ENCODE measurements around the gene ATP5F1B.

ATP5F1B gene

DNA sequence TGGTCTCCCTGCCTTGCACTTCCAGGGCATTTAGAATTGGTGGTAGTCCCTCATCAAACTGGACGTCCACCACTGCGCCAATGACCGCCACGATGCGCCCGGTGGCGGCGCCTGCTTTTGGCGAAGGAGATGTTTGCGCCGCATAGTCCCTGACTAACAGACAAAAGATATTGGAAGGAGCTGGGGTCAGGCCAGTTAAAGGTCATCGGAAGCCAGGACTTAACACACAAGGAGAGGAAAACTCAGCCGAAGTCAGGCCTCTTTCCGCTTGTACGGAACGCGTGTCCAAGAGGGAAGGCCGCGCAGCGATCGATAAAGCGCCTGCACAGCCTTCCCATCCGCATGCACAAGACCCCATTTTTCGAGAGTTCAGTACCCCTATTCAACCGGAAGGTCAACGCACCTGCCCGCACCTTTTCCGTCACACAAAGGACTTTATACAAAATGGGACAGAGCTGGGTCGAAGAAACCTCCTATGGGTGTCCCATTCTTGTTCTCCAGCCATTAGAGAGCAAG is 525 bp downstream of the ATP5F1B start:
- DNase-seq, result peak in 1 of 2 donors; percentile 27

DNA sequence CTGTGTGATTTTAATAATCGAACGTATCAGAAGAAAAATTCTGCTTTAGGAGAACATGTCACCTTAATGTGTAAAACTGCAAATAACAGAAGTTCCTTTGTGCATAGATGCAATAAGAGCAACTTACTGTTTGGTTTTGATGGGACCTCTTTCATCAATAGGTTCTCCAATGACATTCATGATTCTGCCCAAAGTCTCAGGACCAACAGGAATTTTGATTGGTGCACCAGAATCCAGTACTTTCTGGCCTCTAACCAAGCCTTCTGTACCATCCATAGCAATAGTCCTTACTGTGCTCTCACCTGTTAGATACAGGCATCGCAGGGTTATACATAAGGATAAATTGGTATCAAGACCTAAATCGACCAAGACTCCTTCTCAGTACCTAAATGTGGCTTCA is 1.1 kb downstream of the ATP5F1B start:
- DNase-seq, result no peak

- peak in 1 of 2 donors; percentile 33 for DNase-seq
These were observed 4.6 kb downstream of the ATP5F1B start for GRCh38 chr12:56641219-56641618.

- DNase-seq, result no peak
These were observed 8.2 kb downstream of the ATP5F1B start for GRCh38 chr12:56637621-56638020.

GRCh38 chr12:56636675-56637540 is 8.9 kb downstream of the ATP5F1B start:
- peak; percentile 85 to 88 for DNase-seq

- DNase-seq, result peak; percentile 79 to 84
These were observed 9.7 kb downstream of the ATP5F1B start for GRCh38 chr12:56635806-56636674.

DNA sequence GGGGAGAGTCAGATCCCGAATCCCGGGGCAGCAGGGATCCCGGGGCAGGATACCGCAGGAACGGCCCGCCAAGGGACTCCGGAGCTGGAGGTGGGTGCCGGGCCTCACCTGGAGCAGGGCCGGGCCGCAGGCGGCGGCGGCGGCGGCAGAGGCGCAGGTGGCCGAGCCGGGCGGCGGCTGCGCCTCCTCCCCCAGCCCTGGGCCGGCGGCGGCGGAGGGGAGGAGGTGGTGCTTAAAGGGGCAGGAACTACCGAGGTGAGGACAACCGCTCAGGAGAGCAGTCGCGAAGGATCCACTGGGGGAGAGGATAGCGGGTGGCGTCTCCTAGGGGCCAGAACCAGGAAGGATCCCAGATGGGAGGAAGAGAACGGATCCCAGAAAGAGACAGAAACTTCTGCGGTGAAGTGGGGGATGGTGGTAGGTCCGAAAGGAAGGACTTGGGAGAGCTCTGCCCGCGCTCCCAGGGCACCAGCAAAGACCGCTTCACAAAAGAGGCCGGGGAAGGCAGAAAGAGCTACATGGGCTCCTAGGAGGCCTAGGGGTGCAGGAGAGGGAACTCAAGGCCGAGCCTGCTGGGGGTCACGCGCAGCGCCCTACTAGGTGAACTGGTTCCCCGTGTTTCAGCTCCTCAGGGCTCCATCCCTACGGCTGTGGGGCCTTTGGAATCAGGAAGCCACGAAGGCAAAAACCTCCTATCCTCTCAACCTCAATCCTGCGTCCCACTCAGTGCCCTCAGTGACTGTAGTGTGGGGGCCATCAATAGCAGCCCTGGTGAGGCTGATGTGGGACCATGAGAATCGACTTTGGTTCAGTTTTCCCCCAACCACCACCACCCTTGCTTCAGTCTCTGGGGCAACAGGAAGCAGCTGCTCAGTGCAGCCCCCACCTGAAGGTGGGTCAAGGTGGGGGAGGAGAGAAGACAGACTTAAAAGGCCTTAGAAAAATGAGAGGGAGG is 10.7 kb downstream of the ATP5F1B start:
- peak; percentile 41 to 43 for DNase-seq

GRCh38 chr12:56634242-56634836 is 11.4 kb downstream of the ATP5F1B start:
- DNase-seq, result no peak

DNA sequence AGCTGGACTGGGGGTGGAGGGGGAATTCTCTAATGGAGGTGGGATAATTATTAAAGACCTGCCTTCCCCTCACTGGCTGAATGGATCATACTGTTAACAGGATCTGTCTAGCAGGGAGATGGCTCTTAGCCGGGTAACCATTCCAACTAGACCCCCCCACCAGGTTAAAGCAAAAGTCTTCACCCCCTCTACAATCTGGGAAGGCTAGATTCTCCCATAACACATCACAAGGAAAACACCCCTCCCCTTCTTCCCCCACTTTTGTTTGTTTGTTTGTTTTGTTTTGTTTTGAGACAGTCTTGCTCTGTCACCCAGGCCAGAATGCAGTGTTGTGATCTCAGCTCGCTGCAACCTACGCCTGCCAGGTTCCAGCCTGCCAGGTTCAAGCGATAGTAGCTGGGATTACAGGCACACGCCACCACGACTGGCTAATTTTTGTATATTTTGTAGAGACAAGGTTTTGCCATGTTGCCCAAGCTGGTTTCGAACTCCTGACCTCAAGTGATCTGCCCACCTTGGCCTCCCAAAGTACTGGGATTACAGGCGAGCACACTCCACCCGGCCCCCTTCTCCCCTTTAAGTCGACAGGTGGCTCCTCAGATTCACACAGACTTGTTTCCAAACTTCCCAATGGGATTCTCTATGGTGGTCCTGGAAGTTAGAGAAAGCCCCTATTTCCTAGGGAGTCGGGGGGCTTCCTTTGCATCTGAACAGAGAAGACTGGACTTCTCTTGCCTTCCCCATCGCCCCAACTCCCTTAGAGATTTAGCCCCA is 12.1 kb downstream of the ATP5F1B start:
- DNase-seq, result no peak

GRCh38 chr12:56632701-56633467 is 12.9 kb downstream of the ATP5F1B start:
- no peak for DNase-seq

DNA sequence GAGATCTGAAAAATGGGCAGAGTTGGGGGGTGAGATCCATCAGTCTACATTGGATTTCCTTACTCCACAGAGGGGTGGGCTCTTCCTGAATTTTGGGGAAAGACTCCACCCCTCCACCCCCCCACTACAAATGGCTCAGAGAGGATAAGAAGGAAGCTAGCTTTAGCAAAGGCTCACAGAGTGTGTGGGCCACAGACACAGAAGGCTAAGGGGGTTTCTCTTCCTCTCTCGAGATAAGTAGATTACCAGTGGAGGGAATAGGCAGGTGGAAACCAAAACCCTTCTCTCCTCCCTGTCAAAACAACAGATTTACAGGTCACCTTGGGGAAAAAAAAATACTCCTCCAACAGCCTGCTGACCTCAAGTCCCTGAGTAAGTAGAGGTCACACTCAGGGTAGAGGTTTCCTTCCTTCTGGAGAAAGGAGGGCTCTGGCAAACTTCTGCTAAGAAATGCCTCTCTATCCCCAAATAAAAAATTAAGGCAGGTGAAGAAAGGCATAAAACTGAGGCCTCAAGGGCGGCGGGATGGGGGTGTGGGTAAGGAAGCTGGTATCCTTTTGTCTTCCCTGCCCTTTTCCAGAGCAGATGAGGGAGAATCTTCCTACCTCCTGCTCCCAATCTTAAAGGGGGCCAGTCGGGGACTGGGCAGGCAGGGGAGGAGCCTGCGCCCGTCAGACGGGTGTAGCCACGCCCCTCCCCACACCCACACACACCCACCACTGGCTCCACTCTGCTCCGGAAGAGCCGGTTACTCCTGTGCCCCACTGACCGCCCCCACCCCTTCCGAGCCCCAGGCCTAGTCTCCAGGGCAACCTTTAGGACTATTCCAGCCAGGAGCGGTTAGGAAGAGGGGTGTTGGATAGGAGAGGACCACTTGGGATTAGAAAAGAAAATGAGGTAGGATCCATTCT is 13.7 kb downstream of the ATP5F1B start:
- DNase-seq, result peak; percentile 46 to 70

GRCh38 chr12:56630180-56630632 is 15.6 kb downstream of the ATP5F1B start, which contains the start of gene BAZ2A:
TSS of gene BAZ2A (minus strand) at chr12:56630326. CDS start at chr12:56617530, 12,796 bp downstream.
- peak; percentile 65 to 80 for DNase-seq

DNA sequence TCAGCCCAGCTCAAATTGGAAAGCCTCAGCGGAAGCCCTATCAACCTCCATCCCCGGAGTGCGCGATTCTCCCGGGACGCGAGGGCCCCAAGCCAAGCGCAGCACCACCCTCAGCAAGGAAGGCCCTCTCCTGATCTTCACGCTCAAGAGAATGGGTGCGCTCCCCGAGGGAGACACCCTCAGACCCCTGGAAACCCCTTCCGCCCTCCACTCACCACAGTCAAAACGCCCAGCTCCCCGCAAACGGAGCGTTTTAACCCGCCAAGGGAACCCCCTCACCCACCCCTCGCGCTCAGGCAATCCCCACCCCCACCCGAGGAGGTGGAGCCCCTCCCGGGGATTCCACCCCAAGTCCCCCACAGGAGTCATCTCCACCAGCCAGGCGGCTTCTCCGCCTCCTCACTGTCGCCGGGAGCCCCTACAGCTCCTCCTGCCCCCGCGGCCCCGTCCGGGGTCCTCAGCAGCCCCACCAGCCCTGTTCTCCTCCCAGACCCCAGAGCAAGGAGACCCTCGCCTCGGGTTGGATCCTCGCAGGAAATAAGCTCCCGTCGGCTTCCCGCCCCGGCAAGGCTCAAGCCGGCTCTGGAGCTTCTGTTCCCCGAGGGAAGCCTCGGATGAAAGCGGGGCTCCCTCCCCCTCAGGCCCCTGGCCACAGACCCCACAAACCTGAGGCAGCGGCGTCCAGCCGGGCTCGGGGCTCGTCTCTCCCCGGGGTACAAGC is 16.2 kb downstream of the ATP5F1B start:
- DNase-seq, result no peak

DNA sequence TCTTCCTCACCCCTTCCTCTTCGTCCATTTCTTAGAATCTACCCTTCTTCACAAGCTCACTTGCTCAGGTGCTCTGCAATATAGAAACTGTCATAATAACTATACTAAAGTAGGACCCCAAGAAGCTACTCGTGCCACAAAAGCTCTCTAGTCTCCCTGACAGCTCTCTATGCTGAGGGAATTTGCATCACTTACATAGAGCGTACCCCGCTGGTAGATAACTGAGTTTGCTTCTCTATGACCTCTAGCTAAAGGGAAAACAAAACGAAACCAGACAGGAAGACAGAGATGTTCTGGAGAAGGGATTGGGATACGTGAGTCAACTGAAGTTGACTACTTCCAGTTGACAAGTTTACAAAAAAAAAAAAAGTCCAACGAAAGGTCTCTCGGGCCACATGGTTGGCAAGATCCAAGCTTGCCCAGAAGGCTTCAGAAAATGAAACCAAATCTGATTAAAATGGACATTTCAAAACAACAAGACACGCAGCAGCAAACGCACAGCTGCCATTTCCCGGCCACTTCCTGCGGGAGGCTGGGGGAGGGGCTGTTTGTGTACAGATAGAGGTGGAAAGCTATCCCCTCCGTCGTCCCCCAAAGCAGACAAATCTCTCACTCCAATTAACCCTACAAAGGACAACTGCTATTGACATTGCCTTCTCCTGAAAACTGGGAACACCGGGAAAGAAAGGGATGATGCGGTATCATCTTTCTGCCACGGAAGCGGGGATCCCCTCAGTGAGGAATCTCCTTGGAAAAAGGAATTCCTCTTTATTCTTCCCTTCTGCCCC is 16.9 kb downstream of the ATP5F1B start:
- peak; percentile 59 to 64 for DNase-seq

- DNase-seq, result no peak
These were observed 19.1 kb downstream of the ATP5F1B start for GRCh38 chr12:56626701-56627100.

- DNase-seq, result no peak
These were observed 23.2 kb downstream of the ATP5F1B start for GRCh38 chr12:56622535-56622934.

DNA sequence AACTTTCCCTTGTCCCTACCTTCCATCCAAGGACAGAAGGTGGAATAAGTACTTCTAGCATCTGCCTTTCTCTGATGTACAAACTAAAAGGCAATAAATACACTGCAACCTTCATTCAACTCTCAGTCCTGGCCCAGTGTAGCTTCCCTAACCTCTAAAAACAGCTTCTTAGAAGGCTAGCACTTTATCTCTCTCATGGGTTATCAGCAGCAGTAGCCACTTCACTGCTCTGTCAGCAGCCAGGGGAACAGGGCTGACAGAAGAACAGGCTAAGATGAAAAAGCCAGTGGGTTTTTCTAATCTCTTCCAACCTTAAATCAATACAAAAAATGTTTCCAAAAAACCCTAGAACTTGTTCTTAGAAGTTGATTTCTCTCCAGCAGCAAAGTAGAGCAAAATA is 28.9 kb downstream of the ATP5F1B start:
- no peak for DNase-seq
